ENCODE measurements around the gene CSTA. TPM values are rescaled to one million over a fixed set of nuclear protein-coding genes. Genes with fewer than 3 reads are reported as not detected.

Gene CSTA
- total RNA-seq, 4 donors from 2014 or later, result not detected

DNA sequence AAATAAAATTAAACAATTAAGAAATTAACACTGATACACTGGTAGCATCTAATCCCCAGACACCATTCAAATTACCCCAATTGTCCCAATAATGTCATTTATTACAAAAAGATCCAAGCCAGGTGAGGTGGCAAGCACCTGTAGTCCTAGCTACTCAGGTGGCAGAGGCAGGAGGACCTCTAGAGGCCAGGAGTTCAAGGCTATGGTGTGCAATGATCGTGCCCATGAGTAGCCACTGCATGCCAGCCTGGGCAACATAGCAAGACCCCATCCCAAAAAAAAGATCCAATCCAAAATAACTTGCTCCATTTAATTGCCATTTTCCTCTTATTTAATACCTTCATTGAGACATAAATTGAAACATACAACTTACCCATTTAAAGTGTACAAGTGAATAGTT lies 17.8 kb downstream of the CSTA start:
- Histone ChIP-seq H3K27me3 (no peaks in the 10 kb centered on the region), H3K4me3 (no peak overlapping the region), H3K36me3 (no peaks in the 10 kb centered on the region), H3K9me3 (no peaks in the 10 kb centered on the region), H3K27ac (no peak overlapping the region), H3K4me1 (no peaks in the 10 kb centered on the region)
- no peak for TF ChIP-seq POLR2A (IDR thresholded peaks at IDR 0.05)
- TF ChIP-seq, protein P1, sequence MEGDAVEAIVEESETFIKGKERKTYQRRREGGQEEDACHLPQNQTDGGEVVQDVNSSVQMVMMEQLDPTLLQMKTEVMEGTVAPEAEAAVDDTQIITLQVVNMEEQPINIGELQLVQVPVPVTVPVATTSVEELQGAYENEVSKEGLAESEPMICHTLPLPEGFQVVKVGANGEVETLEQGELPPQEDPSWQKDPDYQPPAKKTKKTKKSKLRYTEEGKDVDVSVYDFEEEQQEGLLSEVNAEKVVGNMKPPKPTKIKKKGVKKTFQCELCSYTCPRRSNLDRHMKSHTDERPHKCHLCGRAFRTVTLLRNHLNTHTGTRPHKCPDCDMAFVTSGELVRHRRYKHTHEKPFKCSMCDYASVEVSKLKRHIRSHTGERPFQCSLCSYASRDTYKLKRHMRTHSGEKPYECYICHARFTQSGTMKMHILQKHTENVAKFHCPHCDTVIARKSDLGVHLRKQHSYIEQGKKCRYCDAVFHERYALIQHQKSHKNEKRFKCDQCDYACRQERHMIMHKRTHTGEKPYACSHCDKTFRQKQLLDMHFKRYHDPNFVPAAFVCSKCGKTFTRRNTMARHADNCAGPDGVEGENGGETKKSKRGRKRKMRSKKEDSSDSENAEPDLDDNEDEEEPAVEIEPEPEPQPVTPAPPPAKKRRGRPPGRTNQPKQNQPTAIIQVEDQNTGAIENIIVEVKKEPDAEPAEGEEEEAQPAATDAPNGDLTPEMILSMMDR (IDR thresholded peaks at IDR 0.05), result no peak
- no peak for DNase-seq

DNA sequence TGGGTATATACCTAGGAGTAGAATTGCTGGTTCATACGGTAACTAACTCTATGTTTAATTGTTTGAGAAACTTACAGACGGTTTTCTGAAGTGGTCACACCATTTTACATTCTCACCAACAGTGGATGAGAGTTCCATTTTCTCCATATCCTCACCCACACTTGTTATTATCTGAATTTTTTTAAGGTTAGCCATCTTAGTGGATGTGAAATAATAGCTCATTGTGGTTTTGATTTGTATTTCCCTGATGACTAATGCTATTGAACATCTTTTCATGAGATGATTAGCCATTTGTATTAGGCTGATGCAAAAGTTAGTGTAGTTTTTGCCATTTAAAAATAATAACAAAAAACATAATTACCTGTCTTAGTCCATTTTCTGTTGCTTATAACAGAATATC lies 18.6 kb downstream of the CSTA start:
- TF ChIP-seq POLR2A (IDR thresholded peaks at IDR 0.05), result no peak
- TF ChIP-seq, protein P1 (IDR thresholded peaks at IDR 0.05), result no peak
- H3K36me3 ChIP-seq, result no peaks in the 10 kb centered on the region
- H3K27ac ChIP-seq, result no peak overlapping the region
- H3K4me1 ChIP-seq, result no peaks in the 10 kb centered on the region
- no peaks in the 10 kb centered on the region for H3K9me3 ChIP-seq
- H3K4me3 ChIP-seq, result no peak overlapping the region
- no peaks in the 10 kb centered on the region for H3K27me3 ChIP-seq
- DNase-seq, result no peak

DNA sequence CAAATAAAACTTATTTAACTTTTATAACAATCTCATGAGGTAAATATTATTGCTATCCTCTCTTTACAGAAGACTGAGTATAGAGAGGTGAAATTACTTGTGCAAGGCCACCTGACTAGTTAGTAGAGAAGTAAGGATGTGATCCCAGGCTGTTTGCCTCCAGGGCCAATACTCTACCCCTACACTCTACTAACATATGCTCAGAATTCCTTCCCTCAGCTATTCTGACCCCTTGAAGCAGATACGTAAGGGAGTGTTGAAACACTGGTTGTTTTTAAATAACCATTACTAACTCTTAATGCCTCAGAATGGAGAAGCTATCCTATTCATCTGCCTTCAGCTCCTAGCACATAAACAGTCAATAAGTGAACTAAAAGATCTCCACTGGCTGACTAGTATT lies 24.1 kb downstream of the CSTA start:
- DNase-seq, result no peak
- H3K27ac ChIP-seq, result no peak overlapping the region
- no peaks in the 10 kb centered on the region for H3K4me1 ChIP-seq
- no peaks in the 10 kb centered on the region for H3K9me3 ChIP-seq
- TF ChIP-seq, protein P1 (IDR thresholded peaks at IDR 0.05), result no peak
- no peak for TF ChIP-seq POLR2A (IDR thresholded peaks at IDR 0.05)
- no peaks in the 10 kb centered on the region for H3K36me3 ChIP-seq
- no peaks in the 10 kb centered on the region for H3K27me3 ChIP-seq
- no peak overlapping the region for H3K4me3 ChIP-seq

DNA sequence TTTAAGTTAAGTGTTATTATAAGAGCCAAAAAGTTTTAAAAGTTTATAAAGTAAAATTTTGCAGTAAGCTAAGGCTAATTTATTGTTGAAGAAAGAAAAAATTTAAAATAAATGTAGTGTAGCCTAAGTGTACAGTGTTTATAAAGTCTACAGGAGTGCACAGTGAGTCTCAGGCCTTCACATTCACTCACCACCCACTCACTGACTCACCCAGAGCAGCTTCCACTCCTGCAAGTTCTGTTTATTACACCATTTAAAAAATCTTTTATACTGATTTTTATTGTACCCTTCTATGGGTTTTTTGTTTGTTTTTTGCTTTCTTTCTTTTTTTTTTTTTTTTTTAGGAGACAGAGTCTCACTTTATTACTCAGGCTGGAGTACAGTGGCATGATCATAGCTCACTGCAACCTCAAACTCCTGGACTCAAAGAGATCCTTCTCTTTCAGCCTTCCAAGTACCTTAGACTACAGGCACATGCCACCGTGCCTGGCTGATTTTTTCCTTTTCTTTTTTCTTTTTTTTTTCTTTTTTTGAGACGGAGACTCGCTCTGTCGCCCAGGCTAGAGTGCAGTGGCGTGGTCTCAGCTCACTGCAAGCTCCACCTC lies 25.9 kb downstream of the CSTA start:
- H3K4me3 ChIP-seq, result no peak overlapping the region
- H3K4me1 ChIP-seq, result no peaks in the 10 kb centered on the region
- no peaks in the 10 kb centered on the region for H3K36me3 ChIP-seq
- no peak overlapping the region for H3K27ac ChIP-seq
- no peak for TF ChIP-seq POLR2A (IDR thresholded peaks at IDR 0.05)
- TF ChIP-seq, protein P1 (IDR thresholded peaks at IDR 0.05), result no peak
- no peaks in the 10 kb centered on the region for H3K9me3 ChIP-seq
- no peak for DNase-seq
- H3K27me3 ChIP-seq, result no peaks in the 10 kb centered on the region

DNA sequence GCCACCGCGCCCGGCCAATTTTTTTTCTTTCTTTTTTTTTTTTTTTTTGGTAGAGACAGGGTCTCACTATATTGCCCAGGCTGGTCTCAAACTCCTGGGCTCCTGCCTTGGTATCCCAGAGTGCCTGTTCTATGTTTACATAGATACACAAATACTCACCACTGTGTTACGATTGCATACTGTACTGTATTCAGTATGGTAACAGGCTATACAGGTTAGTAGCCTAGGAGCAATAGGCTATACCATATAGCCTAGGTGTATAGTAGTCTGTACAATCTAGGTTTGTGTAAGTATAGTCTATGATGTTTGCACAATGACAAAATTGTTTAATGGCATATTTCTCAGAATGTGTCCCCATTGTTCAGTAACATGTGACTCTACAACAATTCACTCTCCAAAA lies 26.6 kb downstream of the CSTA start:
- no peak for DNase-seq
- Histone ChIP-seq H3K4me3 (no peak overlapping the region), H3K27ac (no peak overlapping the region), H3K36me3 (no peaks in the 10 kb centered on the region), H3K9me3 (no peaks in the 10 kb centered on the region), H3K4me1 (no peaks in the 10 kb centered on the region), H3K27me3 (no peaks in the 10 kb centered on the region)
- TF ChIP-seq, protein P1 (IDR thresholded peaks at IDR 0.05), result no peak

DNA sequence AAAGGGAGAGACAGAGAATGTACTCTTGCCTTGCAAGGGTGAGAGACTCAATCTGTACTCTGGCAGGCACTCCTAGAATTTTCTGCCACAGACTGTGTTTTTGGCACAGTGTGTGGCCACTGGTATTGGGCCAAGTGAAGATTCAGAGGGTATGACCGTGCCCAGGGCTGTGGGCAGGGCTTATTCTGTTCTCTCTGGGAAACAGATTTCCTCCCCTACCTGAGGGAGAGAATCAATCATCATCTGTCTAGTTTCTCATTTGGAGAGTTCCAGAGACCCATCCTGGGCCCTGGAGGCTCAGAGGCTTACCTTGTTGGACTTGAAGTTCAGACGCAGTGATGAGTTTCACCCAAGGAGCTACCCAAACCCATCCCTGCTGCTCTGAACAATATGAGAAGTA lies 28.2 kb downstream of the CSTA start:
- H3K27ac ChIP-seq, result no peak overlapping the region
- H3K36me3 ChIP-seq, result peaks cover 0 to under 1% (median 0%) of the 10 kb centered on the region in 3 donors
- no peaks in the 10 kb centered on the region for H3K27me3 ChIP-seq
- no peak for DNase-seq
- no peak overlapping the region for H3K4me3 ChIP-seq
- H3K9me3 ChIP-seq, result no peaks in the 10 kb centered on the region
- TF ChIP-seq POLR2A (IDR thresholded peaks at IDR 0.05), result no peak
- TF ChIP-seq, protein P1 (IDR thresholded peaks at IDR 0.05), result no peak
- no peaks in the 10 kb centered on the region for H3K4me1 ChIP-seq
